Measurements from ENCODE around the gene EFR3B. TPM values are rescaled to one million over a fixed set of nuclear protein-coding genes. Genes with fewer than 3 reads are reported as not detected.

The EFR3B gene
- polyA plus RNA-seq, 2 of the 4 experiments (the other 2 are of a cell fraction): 6.5 to 12.5 TPM

DNA sequence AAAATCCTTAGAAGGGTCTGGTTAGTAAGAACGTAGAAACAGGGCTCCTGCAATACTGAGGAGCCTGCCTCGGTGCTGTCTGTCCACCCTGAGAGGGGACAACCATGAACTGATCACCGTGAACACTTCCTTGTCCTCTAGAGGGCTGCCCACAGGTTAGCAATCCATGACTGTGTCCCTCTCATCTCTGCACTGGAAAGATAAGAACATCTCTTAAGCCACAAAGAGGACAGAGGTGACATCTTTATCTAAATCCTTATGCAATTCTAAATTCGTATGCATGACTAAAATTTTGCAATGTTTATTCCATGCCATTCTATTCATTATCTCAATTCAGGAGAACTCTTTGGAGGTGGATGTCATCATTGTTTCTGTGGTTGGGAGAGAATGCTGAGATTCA is 12.8 kb downstream of the EFR3B start:
- 67% methylated on average over 4 of the region's 4 CpGs for WGBS (ENCODE audit: missing lambda C conversion rate)
- H3K4me3 ChIP-seq: no peak overlapping the region
- H3K27ac ChIP-seq: no peak overlapping the region
- ChIA-PET POLR2A (no interaction called here), CTCF (interaction anchor here (0.9 to 4.4 kb wide), 10 partner anchors 8 to 262 kb away, joined by 3 to 23 read pairs (median 4); partner anchors contain the start of genes CENPO and PTRHD1)
- no peaks in the 10 kb centered on the region for H3K4me1 ChIP-seq
- FAIRE-seq: no peak
- H3K9me3 ChIP-seq: no peaks in the 10 kb centered on the region
- no peak overlapping the region for H3K4me2 ChIP-seq
- DNase-seq (ENCODE audit: low read depth in 1 of 2, low spot score in 1 of 2): no peak
- ATAC-seq: peak; percentile 70 to 79; a peak in 4 of 6 replicates
- TF ChIP-seq MAZ (IDR thresholded peaks at IDR 0.05; ENCODE audit: borderline replicate concordance, low read depth, low read length) (no peak), MYC (IDR thresholded peaks at IDR 0.05; ENCODE audit: borderline replicate concordance, low read length) (no peak), RFX5 (IDR thresholded peaks at IDR 0.05) (no peak), EHMT2 (IDR thresholded peaks at IDR 0.05; ENCODE audit: low read depth) (no peak), FOSB (CRISPR knock-in tag; IDR thresholded peaks at IDR 0.05) (no peak), ZFP36 (IDR thresholded peaks at IDR 0.05; ENCODE audit: borderline replicate concordance, partially characterized antibody) (no peak), HOXA7 (CRISPR knock-in tag; IDR thresholded peaks at IDR 0.05) (no peak), GATA3 (IDR thresholded peaks at IDR 0.05; ENCODE audit: borderline replicate concordance) (no peak), ELK1 (IDR thresholded peaks at IDR 0.05; ENCODE audit: low read depth, low read length) (no peak), HOXB13 (CRISPR knock-in tag; IDR thresholded peaks at IDR 0.05; ENCODE audit: low read depth) (no peak), BHLHE40 (IDR thresholded peaks at IDR 0.05; ENCODE audit: low read depth, low read length) (no peak), HMGXB4 (CRISPR knock-in tag; IDR thresholded peaks at IDR 0.05; ENCODE audit: borderline replicate concordance) (no peak)
- TF ChIP-seq, protein P1, sequence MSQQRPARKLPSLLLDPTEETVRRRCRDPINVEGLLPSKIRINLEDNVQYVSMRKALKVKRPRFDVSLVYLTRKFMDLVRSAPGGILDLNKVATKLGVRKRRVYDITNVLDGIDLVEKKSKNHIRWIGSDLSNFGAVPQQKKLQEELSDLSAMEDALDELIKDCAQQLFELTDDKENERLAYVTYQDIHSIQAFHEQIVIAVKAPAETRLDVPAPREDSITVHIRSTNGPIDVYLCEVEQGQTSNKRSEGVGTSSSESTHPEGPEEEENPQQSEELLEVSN (IDR thresholded peaks at IDR 0.05; ENCODE audit: borderline replicate concordance, low read depth): no peak

- no peak for ATAC-seq
- no peaks in the 10 kb centered on the region for H3K4me1 ChIP-seq
- FAIRE-seq: no peak
- WGBS (ENCODE audit: missing lambda C conversion rate): 85% methylated on average over 9 of the region's 9 CpGs
- no peak for DNase-seq (ENCODE audit: low read depth in 1 of 2, low spot score in 1 of 2)
- TF ChIP-seq RAD21 (conservative IDR thresholded peaks at IDR 0.05 in 1 of 2, IDR thresholded peaks at IDR 0.05 in 1 of 2) (no peak), RNF2 (IDR thresholded peaks at IDR 0.05; ENCODE audit: borderline replicate concordance, low read depth) (no peak), HOXA7 (CRISPR knock-in tag; IDR thresholded peaks at IDR 0.05) (no peak), PHF8 (IDR thresholded peaks at IDR 0.05; ENCODE audit: borderline replicate concordance, low read depth) (no peak)
- H3K4me3 ChIP-seq: no peak overlapping the region
- H3K4me2 ChIP-seq: no peak overlapping the region
- CTCF ChIA-PET: interaction anchor here (0.9 to 4.4 kb wide), 10 partner anchors 8 to 262 kb away, joined by 3 to 23 read pairs (median 4); partner anchors contain the start of genes CENPO, EFR3B and PTRHD1
- POLR2A ChIA-PET: no interaction called here
- H3K27ac ChIP-seq: no peak overlapping the region
- no peaks in the 10 kb centered on the region for H3K9me3 ChIP-seq
Measured at GRCh38 chr2:25055376-25055920, 13.6 kb downstream of the EFR3B start.

DNA sequence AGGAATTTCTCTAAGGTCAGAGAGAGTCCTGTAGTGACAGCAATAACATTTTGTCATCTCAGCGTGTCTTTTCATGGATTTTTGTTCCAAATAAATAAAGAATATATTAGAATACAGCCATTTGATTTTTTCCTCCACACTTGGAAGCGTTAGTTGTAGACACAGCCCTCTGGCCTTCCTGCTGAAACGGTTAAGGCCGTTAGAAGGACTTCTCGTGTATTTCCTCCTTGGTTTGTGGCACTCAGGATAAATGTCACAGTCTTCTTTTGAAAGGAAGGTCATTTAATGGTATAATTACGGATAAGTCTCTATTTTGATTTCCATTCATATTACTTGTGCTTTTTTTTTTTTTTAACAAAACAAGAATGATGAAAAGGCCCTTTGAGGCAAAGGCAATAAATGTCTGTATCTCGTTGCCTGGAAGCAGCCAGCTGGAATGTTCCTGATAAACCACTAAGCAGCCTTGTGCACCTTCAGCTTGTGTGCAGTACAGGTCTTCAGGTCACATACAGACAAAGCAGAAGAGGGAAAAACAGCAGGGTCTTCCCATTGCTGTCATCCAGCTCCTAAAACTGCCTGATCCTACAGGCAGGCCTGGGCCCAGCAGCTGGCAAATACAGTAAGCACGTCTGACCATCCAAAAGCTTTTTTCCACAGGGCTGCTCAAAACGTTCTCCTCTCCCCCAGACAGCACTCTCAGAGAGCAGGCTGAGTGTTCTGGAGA is 14.4 kb downstream of the EFR3B start:
- Histone ChIP-seq H3K27ac (no peak overlapping the region), H3K4me2 (no peak overlapping the region), H3K9me3 (no peaks in the 10 kb centered on the region), H3K4me1 (no peaks in the 10 kb centered on the region), H3K4me3 (no peak overlapping the region)
- WGBS (ENCODE audit: missing lambda C conversion rate): 81% methylated on average over 9 of the region's 9 CpGs
- POLR2A ChIA-PET: no interaction called here
- DNase-seq (ENCODE audit: low read depth in 1 of 2, low spot score in 1 of 2) (no peak), FAIRE-seq (no peak), ATAC-seq (no peak; a peak in 1 of 6 replicates)
- CTCF ChIA-PET: interaction anchor here (1.0 to 4.4 kb wide), 5 partner anchors 9 to 81 kb away, joined by 3 to 23 read pairs (median 6); partner anchors contain the start of gene EFR3B
- TF ChIP-seq, protein P2, sequence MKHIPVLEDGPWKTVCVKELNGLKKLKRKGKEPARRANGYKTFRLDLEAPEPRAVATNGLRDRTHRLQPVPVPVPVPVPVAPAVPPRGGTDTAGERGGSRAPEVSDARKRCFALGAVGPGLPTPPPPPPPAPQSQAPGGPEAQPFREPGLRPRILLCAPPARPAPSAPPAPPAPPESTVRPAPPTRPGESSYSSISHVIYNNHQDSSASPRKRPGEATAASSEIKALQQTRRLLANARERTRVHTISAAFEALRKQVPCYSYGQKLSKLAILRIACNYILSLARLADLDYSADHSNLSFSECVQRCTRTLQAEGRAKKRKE (CRISPR knock-in tag; IDR thresholded peaks at IDR 0.05; ENCODE audit: low read depth): no peak
- no peak for TF ChIP-seq ZC3H11A (IDR thresholded peaks at IDR 0.05)
- TF ChIP-seq FOXS1 (CRISPR knock-in tag; IDR thresholded peaks at IDR 0.05): no peak
- no peak for TF ChIP-seq JUN (IDR thresholded peaks at IDR 0.05)
- TF ChIP-seq, protein P3, sequence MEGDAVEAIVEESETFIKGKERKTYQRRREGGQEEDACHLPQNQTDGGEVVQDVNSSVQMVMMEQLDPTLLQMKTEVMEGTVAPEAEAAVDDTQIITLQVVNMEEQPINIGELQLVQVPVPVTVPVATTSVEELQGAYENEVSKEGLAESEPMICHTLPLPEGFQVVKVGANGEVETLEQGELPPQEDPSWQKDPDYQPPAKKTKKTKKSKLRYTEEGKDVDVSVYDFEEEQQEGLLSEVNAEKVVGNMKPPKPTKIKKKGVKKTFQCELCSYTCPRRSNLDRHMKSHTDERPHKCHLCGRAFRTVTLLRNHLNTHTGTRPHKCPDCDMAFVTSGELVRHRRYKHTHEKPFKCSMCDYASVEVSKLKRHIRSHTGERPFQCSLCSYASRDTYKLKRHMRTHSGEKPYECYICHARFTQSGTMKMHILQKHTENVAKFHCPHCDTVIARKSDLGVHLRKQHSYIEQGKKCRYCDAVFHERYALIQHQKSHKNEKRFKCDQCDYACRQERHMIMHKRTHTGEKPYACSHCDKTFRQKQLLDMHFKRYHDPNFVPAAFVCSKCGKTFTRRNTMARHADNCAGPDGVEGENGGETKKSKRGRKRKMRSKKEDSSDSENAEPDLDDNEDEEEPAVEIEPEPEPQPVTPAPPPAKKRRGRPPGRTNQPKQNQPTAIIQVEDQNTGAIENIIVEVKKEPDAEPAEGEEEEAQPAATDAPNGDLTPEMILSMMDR (IDR thresholded peaks at IDR 0.05): no peak
- TF ChIP-seq CBX2 (IDR thresholded peaks at IDR 0.05; ENCODE audit: borderline replicate concordance, low read depth): no peak
- TF ChIP-seq HDAC2 (IDR thresholded peaks at IDR 0.05): no peak
- no peak for TF ChIP-seq POLR2A (IDR thresholded peaks at IDR 0.05; ENCODE audit: low read length)
- no peak for TF ChIP-seq RARB (CRISPR knock-in tag; IDR thresholded peaks at IDR 0.05)
- TF ChIP-seq EP300 (IDR thresholded peaks at IDR 0.05): no peak
- TF ChIP-seq SMC3 (IDR thresholded peaks at IDR 0.05): no peak
- no peak for TF ChIP-seq ZSCAN20 (CRISPR knock-in tag; IDR thresholded peaks at IDR 0.05)
